Measurements from ENCODE around the gene ELN. TPM values are rescaled to one million over a fixed set of nuclear protein-coding genes. Genes with fewer than 3 reads are reported as not detected.

Gene ELN
- total and polyA plus RNA-seq, 9 of the 15 experiments (the other 6 are each of a cell fraction or from before 2014, with no cell fraction given): 0.20 TPM; not detected in 8

- TF ChIP-seq SAFB (IDR thresholded peaks at IDR 0.05; ENCODE audit: borderline replicate concordance, low read depth, low read length): no peak
- TF ChIP-seq KLF10 (CRISPR knock-in tag; IDR thresholded peaks at IDR 0.05): no peak
- no peak for TF ChIP-seq RERE (CRISPR knock-in tag; IDR thresholded peaks at IDR 0.05; ENCODE audit: borderline replicate concordance)
- no peak for TF ChIP-seq ZNF740 (CRISPR knock-in tag; IDR thresholded peaks at IDR 0.05)
- TF ChIP-seq ZNF740 (tag; IDR thresholded peaks at IDR 0.05): no peak
- peak; percentile 69 to 81 (median 70) for TF ChIP-seq CTCF (IDR thresholded peaks at IDR 0.05 in 2 of 3, conservative IDR thresholded peaks at IDR 0.05 in 1 of 3; ENCODE audit: insufficient read depth in 2 of 3, low read depth in 1 of 3, low read length in 3 of 3)
- no peak for TF ChIP-seq TAL1 (IDR thresholded peaks at IDR 0.05)
- TF ChIP-seq TBL1XR1 (IDR thresholded peaks at IDR 0.05; ENCODE audit: low read length in 2 of 2): no peak
- 0 out of 2 replicates have a peak, but pooled peaks have one; percentile 29 for TF ChIP-seq DEAF1 (CRISPR knock-in tag; IDR thresholded peaks at IDR 0.05)
- TF ChIP-seq KDM2B (CRISPR knock-in tag; IDR thresholded peaks at IDR 0.05): no peak
- TF ChIP-seq ZKSCAN1 (IDR thresholded peaks at IDR 0.05; ENCODE audit: low read depth, low read length): no peak
- TF ChIP-seq ZBTB49 (CRISPR knock-in tag; IDR thresholded peaks at IDR 0.05; ENCODE audit: borderline replicate concordance): no peak
- TF ChIP-seq TEAD1 (CRISPR knock-in tag; IDR thresholded peaks at IDR 0.05): no peak
Observed at GRCh38 chr7:73978661-73979563, 49.1 kb upstream of the ELN start (continued).
